ENCODE measurements around the gene LCAT.

Gene LCAT

GRCh38 chr16:67966549-67967182, 22.7 kb upstream of the LCAT start:
- Histone ChIP-seq H3K27me3 (no peaks in the 10 kb centered on the region), H3K36me3 (peaks cover 0 to 25% (median 19%) of the 10 kb centered on the region in 11 experiments; a peak in 15 of 22 replicates), H3K27ac (no peak overlapping the region; a peak in 1 of 22 replicates), H3K4me3 (peak overlapping the region in 8 of 10 experiments; percentile 72 to 93 (median 86); a peak in 10 of 20 replicates), H3K9ac (peak overlapping the region in 7 of 11 experiments; percentile 59 to 93 (median 87); a peak in 11 of 22 replicates), H3K4me2 (peak overlapping the region; percentile 75 to 99 (median 96)), H3K9me3 (replicated peaks in 1 of 11) (no peaks in the 10 kb centered on the region), H3K4me1 (peaks cover 24 to 54% (median 43%) of the 10 kb centered on the region in 10 experiments), H4K20me1 (peaks cover 5 to 46% (median 20%) of the 10 kb centered on the region in 11 experiments; a peak in 15 of 22 replicates)
- no peak for TF ChIP-seq Cebpa-rat (IDR thresholded peaks at IDR 0.05)

GRCh38 chr16:67965668-67966548, 22.0 kb upstream of the LCAT start:
- Histone ChIP-seq H3K4me2 (peak overlapping the region; percentile 75 to 99 (median 96)), H3K27ac (no peak overlapping the region; a peak in 1 of 22 replicates), H3K36me3 (peaks cover 7 to 33% (median 26%) of the 10 kb centered on the region in 11 experiments; a peak in 17 of 22 replicates), H4K20me1 (peaks cover 5 to 53% (median 20%) of the 10 kb centered on the region in 11 experiments; a peak in 15 of 22 replicates), H3K4me3 (no peak overlapping the region; a peak in 1 of 20 replicates), H3K27me3 (no peaks in the 10 kb centered on the region), H3K9ac (peak overlapping the region in 4 of 11 experiments; percentile 42 to 85 (median 54); a peak in 6 of 22 replicates), H3K9me3 (replicated peaks in 1 of 11) (no peaks in the 10 kb centered on the region), H3K4me1 (peaks cover 24 to 54% (median 43%) of the 10 kb centered on the region in 10 experiments)
- no peak for TF ChIP-seq Cebpa-rat (IDR thresholded peaks at IDR 0.05)

- Histone ChIP-seq H3K4me2 (peak overlapping the region in 8 of 11 experiments; percentile 29 to 98 (median 95); a peak in 10 of 22 replicates), H3K9ac (0 out of 22 replicates have a peak overlapping the region, but pooled peaks of 1 of the 11 experiments have one; percentile 6), H3K4me1 (peaks cover 24 to 54% (median 43%) of the 10 kb centered on the region in 10 experiments), H3K27ac (no peak overlapping the region), H3K9me3 (replicated peaks in 1 of 11) (no peaks in the 10 kb centered on the region), H3K4me3 (no peak overlapping the region), H3K27me3 (no peaks in the 10 kb centered on the region), H3K36me3 (peaks cover 12 to 46% (median 38%) of the 10 kb centered on the region in 11 experiments; a peak in 19 of 22 replicates), H4K20me1 (peaks cover 5 to 58% (median 20%) of the 10 kb centered on the region in 11 experiments; a peak in 16 of 22 replicates)
- no peak for TF ChIP-seq Cebpa-rat (IDR thresholded peaks at IDR 0.05)
Measured at GRCh38 chr16:67964477-67965131, 20.7 kb upstream of the LCAT start.

- H3K9me3 ChIP-seq (replicated peaks in 1 of 11): no peaks in the 10 kb centered on the region
- no peak overlapping the region for H3K9ac ChIP-seq
- no peak overlapping the region for H3K4me3 ChIP-seq
- H3K27ac ChIP-seq: no peak overlapping the region
- no peak for TF ChIP-seq Cebpa-rat (IDR thresholded peaks at IDR 0.05)
- H3K4me1 ChIP-seq: peaks cover 22 to 49% (median 38%) of the 10 kb centered on the region in 10 experiments
- H3K4me2 ChIP-seq: no peak overlapping the region
- H3K36me3 ChIP-seq: peaks cover 12 to 54% (median 45%) of the 10 kb centered on the region in 11 experiments; a peak in 20 of 22 replicates
- H4K20me1 ChIP-seq: peaks cover 5 to 59% (median 20%) of the 10 kb centered on the region in 11 experiments; a peak in 16 of 22 replicates
- no peaks in the 10 kb centered on the region for H3K27me3 ChIP-seq
Measured at GRCh38 chr16:67963662-67964321, 19.9 kb upstream of the LCAT start.

- Histone ChIP-seq H3K4me2 (no peak overlapping the region), H3K27me3 (no peaks in the 10 kb centered on the region), H4K20me1 (peaks cover 5 to 59% (median 20%) of the 10 kb centered on the region in 11 experiments; a peak in 16 of 22 replicates), H3K36me3 (peaks cover 13 to 59% (median 50%) of the 10 kb centered on the region in 11 experiments; a peak in 20 of 22 replicates), H3K9me3 (replicated peaks in 1 of 11) (no peaks in the 10 kb centered on the region), H3K4me1 (peaks cover 20 to 47% (median 36%) of the 10 kb centered on the region in 10 experiments), H3K9ac (peak overlapping the region in 1 of 11 experiments; percentile 29; a peak in 1 of 22 replicates), H3K27ac (no peak overlapping the region), H3K4me3 (no peak overlapping the region)
- no peak for TF ChIP-seq Cebpa-rat (IDR thresholded peaks at IDR 0.05)
Measured at GRCh38 chr16:67963292-67963661, 19.4 kb upstream of the LCAT start.

GRCh38 chr16:67962135-67962534, 18.2 kb upstream of the LCAT start:
- Histone ChIP-seq H3K4me3 (no peak overlapping the region), H3K27me3 (no peaks in the 10 kb centered on the region), H3K36me3 (peaks cover 18 to 70% (median 52%) of the 10 kb centered on the region in 11 experiments; a peak in 20 of 22 replicates), H3K9ac (peak overlapping the region in 3 of 11 experiments; percentile 1 to 15 (median 14); a peak in 4 of 22 replicates), H3K27ac (no peak overlapping the region), H3K4me2 (no peak overlapping the region), H3K9me3 (replicated peaks in 1 of 11) (no peaks in the 10 kb centered on the region), H3K4me1 (peaks cover 16 to 37% (median 29%) of the 10 kb centered on the region in 10 experiments), H4K20me1 (peaks cover 5 to 53% (median 20%) of the 10 kb centered on the region in 11 experiments; a peak in 16 of 22 replicates)
- no peak for TF ChIP-seq Cebpa-rat (IDR thresholded peaks at IDR 0.05)

GRCh38 chr16:67961551-67961957, 17.6 kb upstream of the LCAT start:
- Histone ChIP-seq H3K9me3 (replicated peaks in 1 of 11) (no peaks in the 10 kb centered on the region), H3K36me3 (peaks cover 18 to 73% (median 52%) of the 10 kb centered on the region in 11 experiments; a peak in 20 of 22 replicates), H3K4me3 (no peak overlapping the region), H4K20me1 (peaks cover 0 to 47% (median 15%) of the 10 kb centered on the region in 11 experiments; a peak in 15 of 22 replicates), H3K4me1 (peaks cover 10 to 32% (median 23%) of the 10 kb centered on the region in 10 experiments), H3K9ac (peak overlapping the region in 2 of 11 experiments; percentile 1 to 15; a peak in 1 of 22 replicates), H3K4me2 (no peak overlapping the region), H3K27me3 (no peaks in the 10 kb centered on the region), H3K27ac (no peak overlapping the region)
- TF ChIP-seq Cebpa-rat (IDR thresholded peaks at IDR 0.05): no peak
